ENCODE data around the gene VPS37C. TPM values are rescaled to one million over a fixed set of nuclear protein-coding genes. Genes with fewer than 3 reads are reported as not detected.

The VPS37C gene
- total RNA-seq, 1 experiment from 2014 or later = 23.1 TPM

GRCh38 chr11:61194169-61194671 is 33.0 kb upstream of the VPS37C start:
- Histone ChIP-seq H3K4me1 (ENCODE audit: control insufficient read depth in 1 of 2, insufficient read depth in 2 of 2, low read length in 2 of 2) (no peaks in the 10 kb centered on the region), H3K27me3 (ENCODE audit: insufficient read depth, low read length) (no peaks in the 10 kb centered on the region), H3K4me2 (ENCODE audit: low read length) (no peak overlapping the region), H3K79me2 (ENCODE audit: insufficient read depth, low read length) (no peaks in the 10 kb centered on the region), H3K9ac (ENCODE audit: low read length) (no peak overlapping the region), H3K4me3 (replicated peaks in 1 of 2; ENCODE audit: low read depth in 1 of 2, low read length in 2 of 2) (no peak overlapping the region), H2AFZ (ENCODE audit: low read depth, low read length, poor library complexity, severe bottlenecking) (no peak overlapping the region), H3K36me3 (ENCODE audit: control insufficient read depth in 1 of 2, insufficient read depth in 2 of 2, low read length in 2 of 2) (no peaks in the 10 kb centered on the region), H3K9me3 (ENCODE audit: control insufficient read depth in 1 of 2, insufficient read depth in 1 of 2, low read depth in 1 of 2, low read length in 2 of 2) (no peaks in the 10 kb centered on the region), H3K9me2 (ENCODE audit: insufficient read depth) (no peaks in the 10 kb centered on the region), H3K27ac (ENCODE audit: low read depth, low read length) (no peak overlapping the region), H4K20me1 (ENCODE audit: insufficient read depth) (no peaks in the 10 kb centered on the region)
- POLR2A ChIA-PET = no interaction called here
- RAD21 ChIA-PET (ENCODE audit: low non-redundant PET in 1 of 2, low total read pairs in 2 of 2, uncharacterized antibody in 2 of 2, unreplicated experiment in 2 of 2) = no interaction called here
- CTCF ChIA-PET = no interaction called here
- BruUV-seq (replicated peaks) = no TSS peak
- DNase-seq (ENCODE audit: low read depth, low spot score) (no peak), ATAC-seq (no peak)
- no peak for TF ChIP-seq SP1 (IDR thresholded peaks at IDR 0.05; ENCODE audit: low read depth)
- intact Hi-C loops (cut with micrococcal nuclease) = no loop called here

- POLR2A ChIA-PET = no interaction called here
- no peaks in the 10 kb centered on the region for H3K27me3 ChIP-seq (ENCODE audit: insufficient read depth, low read length)
- H3K79me2 ChIP-seq (ENCODE audit: insufficient read depth, low read length) = no peaks in the 10 kb centered on the region
- no TSS peak for BruUV-seq (replicated peaks)
- RAD21 ChIA-PET (ENCODE audit: low non-redundant PET in 1 of 2, low total read pairs in 2 of 2, uncharacterized antibody in 2 of 2, unreplicated experiment in 2 of 2) = no interaction called here
- CTCF ChIA-PET = no interaction called here
- no peak overlapping the region for H2AFZ ChIP-seq (ENCODE audit: low read depth, low read length, poor library complexity, severe bottlenecking)
- H3K9me2 ChIP-seq (ENCODE audit: insufficient read depth) = no peaks in the 10 kb centered on the region
- ATAC-seq (no peak), DNase-seq (ENCODE audit: low read depth, low spot score) (no peak)
- TF ChIP-seq EZH2phosphoT487 (IDR thresholded peaks at IDR 0.05; ENCODE audit: borderline replicate concordance) = no peak
- TF ChIP-seq CTCF (IDR thresholded peaks at IDR 0.05 in 2 of 3, conservative IDR thresholded peaks at IDR 0.05 in 1 of 3; ENCODE audit: borderline replicate concordance in 1 of 3, insufficient read depth in 1 of 3, low read depth in 2 of 3, low read length in 2 of 3) = no peak
- no peak for TF ChIP-seq MAX (IDR thresholded peaks at IDR 0.05)
- no peak for TF ChIP-seq POLR2AphosphoS5 (IDR thresholded peaks at IDR 0.05; ENCODE audit: low read depth, low read length)
- no peak for TF ChIP-seq ZNF274 (IDR thresholded peaks at IDR 0.05; ENCODE audit: low read depth, low read length)
- no peak for TF ChIP-seq FOSL1 (IDR thresholded peaks at IDR 0.05; ENCODE audit: low read depth)
- TF ChIP-seq CBX3 (IDR thresholded peaks at IDR 0.05; ENCODE audit: low read depth) = no peak
- TF ChIP-seq JUND (IDR thresholded peaks at IDR 0.05) = no peak
- no peak overlapping the region for H3K4me3 ChIP-seq (replicated peaks in 1 of 2; ENCODE audit: low read depth in 1 of 2, low read length in 2 of 2)
- no peak overlapping the region for H3K27ac ChIP-seq (ENCODE audit: low read depth, low read length)
- no peaks in the 10 kb centered on the region for H3K4me1 ChIP-seq (ENCODE audit: control insufficient read depth in 1 of 2, insufficient read depth in 2 of 2, low read length in 2 of 2)
- H3K36me3 ChIP-seq (ENCODE audit: control insufficient read depth in 1 of 2, insufficient read depth in 2 of 2, low read length in 2 of 2) = no peaks in the 10 kb centered on the region
- no peaks in the 10 kb centered on the region for H4K20me1 ChIP-seq (ENCODE audit: insufficient read depth)
- intact Hi-C loops (cut with micrococcal nuclease) = no loop called here
- no peaks in the 10 kb centered on the region for H3K9me3 ChIP-seq (ENCODE audit: control insufficient read depth in 1 of 2, insufficient read depth in 1 of 2, low read depth in 1 of 2, low read length in 2 of 2)
- H3K4me2 ChIP-seq (ENCODE audit: low read length) = no peak overlapping the region
- no peak overlapping the region for H3K9ac ChIP-seq (ENCODE audit: low read length)
Observed at GRCh38 chr11:61193596-61193995, 32.4 kb upstream of the VPS37C start.

All from HCT116 (cell line).